GM18520 (cell line): ENCODE measurements around the gene LLGL1.
"Not testable (repeated sequence)": the region's sequence is repeated elsewhere in the genome, so short reads cannot be mapped to it uniquely, and the experiment has no call there.

Experiments
- ATAC-seq: cut with Tn5 transposase; IDR thresholded peaks from one replicate; pipeline ENCODE4 v1.9.1; 2021; ENCODE audit not compliant: unreplicated experiment

LLGL1 gene

DNA sequence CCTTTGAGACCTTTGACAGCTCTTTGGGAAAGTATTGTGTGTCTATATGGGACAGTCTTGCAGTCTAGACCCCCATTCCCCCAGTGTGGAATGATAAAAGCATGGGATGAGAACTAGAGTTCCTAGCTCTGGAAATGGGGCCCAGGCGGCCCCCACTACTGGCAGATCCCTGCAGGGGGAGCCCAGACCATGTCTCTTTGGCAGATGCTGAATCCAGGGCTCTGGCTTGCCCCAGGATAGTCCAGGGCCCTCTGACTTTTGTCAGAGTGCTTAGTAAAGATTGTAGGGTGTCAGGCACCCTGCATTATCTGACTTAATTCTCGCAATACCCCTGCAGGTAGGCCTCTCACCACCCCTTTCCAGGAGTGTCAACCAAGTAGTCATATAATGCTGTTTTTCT lies 33.5 kb upstream of the LLGL1 start:
- no peak for ATAC-seq

DNA sequence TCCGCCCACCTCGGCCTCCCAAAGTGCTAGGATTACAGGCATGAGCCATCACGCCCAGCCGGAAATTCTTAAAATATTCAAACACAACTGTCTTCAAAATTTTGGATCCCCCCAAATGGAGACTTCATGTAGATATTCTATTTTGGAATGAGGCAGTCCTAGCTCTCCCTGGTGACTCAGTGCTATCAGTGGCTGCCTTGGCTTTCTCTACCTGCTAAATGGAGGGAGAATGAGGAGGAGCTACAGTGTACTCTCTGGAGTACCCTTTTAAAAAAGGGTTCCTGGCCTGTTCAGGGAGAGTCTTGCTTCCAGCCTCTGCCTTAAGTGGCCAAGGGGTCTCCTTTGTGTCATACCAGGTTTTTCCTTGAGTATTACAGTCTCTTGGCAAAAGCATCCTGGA lies 31.0 kb upstream of the LLGL1 start:
- no peak for ATAC-seq

DNA sequence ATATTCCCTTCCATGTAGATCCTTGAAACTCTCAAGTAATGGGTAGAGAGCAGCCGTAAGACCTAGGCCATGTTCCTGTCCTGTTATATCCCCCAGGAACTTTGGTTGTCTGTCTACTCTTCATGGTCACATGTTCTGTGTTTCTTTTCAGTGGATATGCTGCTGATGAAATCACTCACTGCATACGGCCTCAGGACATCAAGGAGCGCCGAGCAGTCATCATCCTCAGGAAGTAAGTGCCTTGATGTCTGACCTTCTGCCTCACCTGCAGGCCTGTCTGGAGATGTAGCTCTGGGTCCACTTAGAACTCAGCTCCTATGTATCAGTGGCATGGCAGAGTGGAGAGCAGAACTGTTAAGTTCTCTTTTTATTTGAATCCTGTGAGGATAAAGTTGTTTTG lies 30.6 kb upstream of the LLGL1 start:
- no peak for ATAC-seq

DNA sequence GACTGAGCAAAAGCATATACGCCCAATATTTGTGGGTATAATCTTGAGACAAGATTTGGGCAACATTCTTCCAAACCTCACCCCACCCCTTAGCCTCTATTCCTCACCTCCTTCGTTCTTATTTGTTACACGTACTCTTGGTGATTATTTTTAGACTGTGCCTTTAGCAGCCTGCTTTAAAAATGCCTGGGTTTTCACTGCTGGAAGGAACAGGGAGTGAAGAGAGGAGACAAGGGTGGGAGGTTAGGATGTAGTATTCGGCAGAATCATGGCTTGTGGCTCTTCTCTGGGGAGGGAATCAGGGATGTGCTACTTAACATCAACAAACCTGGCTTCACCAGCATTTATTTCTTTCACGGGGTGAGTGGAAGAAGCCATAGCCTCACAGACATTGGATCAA lies 30.2 kb upstream of the LLGL1 start:
- no peak for ATAC-seq

DNA sequence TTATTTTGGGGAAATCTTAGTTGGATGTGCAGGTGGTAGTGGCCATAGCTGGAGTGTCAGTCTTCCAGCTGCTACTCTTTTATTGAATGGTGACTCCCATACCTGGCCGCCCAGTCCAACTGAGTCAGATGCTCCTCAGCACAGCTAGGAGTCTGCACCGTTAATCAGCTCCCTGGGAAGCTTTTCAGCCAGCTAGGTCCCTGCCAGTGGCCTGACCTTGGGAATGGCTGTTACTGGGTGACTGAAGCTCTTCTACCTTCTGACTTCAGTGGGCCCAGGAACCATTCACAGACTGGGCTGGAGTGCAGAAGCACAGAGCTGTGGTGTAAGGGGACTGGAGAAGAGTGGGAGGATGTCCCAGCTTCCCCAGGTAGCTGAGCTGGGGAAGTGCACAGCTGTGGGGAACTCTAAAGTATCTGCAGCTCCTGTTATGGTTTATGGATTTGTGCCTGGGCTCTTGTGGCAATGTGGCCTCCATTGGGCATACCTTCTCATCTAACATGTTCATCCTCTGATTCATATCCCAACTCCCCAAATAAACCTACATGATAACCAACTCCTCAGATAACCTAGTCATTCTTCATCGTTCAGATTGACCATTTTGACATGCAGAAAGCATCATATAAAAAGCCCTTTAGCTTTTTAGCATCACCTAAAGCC lies 27.8 kb upstream of the LLGL1 start:
- no peak for ATAC-seq

DNA sequence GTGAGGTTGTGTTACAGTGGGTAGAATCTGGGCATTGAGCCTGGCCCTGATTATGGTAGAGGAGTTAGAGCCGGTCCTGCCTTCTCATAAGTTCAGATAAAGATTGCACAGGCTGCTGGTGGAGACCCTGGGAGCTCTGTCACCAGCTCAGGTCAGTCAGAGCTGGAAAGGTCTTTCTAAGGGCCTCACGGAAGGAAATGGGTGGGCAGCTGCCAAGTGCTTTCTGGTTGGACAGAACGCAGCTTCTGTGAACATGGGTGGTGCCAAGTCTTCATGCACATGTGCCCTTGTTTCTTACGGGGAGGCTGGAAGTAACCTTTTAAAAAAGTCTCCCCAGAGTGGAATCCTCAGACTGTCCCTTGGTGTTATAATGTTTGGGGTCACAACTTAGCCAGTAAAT lies 26.9 kb upstream of the LLGL1 start:
- no peak for ATAC-seq

DNA sequence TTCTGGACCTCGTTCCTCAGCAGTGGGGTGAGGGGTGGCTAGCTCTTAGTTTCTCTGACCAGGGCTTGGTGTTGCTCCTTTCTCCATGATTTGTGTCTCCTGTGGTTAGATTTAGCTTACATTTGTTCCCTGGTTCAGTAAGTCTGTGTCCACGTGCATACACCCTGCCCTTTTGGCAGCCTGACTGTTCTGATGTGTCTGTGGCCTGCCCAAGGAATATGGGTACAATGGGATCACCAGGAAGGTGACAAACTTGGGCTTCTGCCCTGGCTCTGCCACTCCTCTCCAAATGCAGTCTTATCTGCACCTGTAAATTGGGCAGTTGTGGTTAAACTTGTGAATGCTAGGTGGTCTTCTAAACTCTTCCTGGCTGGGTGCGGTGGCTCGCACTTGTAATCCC lies 24.3 kb upstream of the LLGL1 start:
- ATAC-seq = no peak

DNA sequence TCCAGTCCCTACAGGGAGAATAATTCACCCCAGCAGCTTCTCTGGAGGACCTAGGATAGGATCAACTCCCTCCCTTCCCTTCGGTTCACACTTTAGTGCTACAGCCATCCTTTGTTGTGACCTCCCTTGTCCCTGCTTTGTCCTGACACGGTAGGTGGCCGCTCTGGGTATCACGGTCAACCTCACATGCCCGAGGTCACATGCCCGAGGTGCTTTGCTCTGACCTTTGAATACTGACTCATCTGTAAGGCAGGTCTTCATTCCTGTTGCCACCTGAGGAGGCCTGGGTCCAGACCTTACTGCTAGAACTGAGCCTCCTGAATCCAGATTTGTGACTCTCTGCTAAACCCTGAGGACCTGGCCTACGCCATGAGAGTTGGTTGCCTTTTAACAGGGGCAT lies 22.1 kb upstream of the LLGL1 start:
- no peak for ATAC-seq

DNA sequence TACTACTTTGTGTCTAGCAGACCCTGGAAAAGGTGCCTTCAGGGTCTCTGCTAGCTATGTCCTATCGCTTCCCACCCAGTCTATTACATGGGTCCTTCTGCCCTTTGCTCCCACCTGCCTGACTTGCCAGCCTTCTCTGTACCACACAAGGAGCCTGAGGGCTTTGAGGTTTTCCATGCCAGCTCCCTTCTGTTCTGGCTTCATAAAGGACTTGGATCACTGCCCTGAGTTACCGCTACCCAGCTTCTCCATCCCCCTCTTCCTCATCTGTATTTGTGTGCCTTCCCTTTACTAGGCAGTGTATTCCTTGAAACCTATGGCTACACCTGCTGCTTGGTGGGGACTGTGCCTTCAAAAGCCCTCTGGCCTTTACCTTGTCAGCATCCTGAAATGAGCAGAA lies 19.6 kb upstream of the LLGL1 start:
- no peak for ATAC-seq

DNA sequence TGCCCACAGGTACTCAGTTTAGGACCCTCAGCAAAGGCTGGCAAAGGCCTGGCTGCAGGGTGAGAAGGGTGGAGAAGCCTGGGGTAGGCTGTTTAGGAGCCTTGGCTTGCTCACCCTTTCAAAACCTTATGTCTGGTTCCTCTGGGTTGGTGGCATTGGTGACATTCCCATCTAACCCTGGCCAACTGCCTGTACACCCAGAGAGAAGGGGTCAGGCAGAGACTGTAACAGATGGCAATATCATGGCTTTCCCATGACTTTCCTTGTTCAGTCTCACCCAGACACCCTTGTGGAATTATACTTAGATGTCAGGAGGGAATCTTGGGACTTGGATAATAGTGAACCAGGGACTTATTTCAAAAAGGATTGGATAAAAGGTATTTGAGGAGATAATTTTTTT lies 18.5 kb upstream of the LLGL1 start:
- ATAC-seq = no peak

DNA sequence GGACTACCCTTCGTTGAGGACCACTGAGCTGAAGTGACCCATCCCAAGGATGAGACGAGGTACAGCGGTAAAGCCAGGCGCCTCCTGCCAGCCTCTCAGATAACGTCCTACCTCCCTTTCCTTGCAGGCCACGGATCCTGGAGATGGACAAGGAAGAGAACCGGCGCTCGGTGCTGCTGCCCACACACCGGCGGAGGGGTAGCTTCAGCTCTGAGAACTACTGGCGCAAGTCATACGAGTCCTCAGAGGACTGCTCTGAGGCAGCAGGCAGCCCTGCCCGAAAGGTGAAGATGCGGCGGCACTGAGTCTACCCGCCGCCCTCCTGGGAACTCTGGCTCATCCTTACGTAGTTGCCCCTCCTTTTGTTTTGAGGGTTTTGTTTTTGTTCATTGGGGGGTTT lies 17.3 kb upstream of the LLGL1 start:
- ATAC-seq = no peak

DNA sequence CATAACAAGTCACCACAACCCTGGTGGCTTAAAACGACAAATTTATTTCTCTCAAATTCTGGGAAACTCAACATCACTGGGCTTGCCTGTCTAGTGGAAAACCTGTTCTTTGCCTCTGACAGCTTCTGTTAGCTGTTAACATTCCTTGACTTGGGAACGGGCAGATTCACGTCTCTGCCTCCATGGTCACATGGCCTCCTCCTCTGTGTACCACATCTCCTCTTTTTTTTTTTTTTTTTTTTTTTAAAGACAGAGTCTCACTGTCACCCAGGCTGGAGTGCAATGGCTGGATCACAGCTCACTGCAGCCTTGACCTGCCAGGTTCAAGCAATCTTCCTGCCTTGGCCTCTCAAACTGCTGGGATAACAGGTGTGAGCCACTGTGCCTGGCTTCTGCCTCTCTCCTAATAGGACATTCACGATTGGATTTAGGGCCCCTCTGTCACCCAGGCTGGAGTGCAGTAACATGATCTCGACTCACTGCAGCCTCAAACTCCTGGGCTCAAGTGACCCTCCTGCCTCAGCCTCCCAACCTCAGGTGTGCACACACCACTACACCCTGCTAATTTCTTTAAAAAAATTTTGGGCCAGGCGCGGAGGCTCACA lies 11.7 kb upstream of the LLGL1 start:
- no peak for ATAC-seq

DNA sequence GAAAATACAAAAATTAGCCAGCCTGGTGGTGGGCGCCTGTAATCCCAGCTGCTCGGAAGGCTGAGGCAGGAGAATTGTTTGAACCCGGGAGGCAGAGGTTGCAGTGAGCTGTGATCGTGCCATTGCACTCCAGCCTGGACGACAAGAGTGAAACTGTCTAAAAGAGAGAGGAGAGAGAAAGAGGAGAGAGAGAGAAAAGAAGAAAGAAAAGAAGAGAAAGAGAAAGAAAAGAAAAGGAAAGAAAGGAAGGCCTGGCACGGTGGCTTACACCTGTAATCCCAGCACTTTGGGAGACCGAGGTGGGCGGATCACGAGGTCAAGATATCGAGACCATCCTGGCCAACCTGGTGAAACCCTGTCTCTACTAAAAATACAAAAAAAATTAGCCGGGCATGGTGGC lies 8.5 kb upstream of the LLGL1 start:
- ATAC-seq = not testable (repeated sequence)

DNA sequence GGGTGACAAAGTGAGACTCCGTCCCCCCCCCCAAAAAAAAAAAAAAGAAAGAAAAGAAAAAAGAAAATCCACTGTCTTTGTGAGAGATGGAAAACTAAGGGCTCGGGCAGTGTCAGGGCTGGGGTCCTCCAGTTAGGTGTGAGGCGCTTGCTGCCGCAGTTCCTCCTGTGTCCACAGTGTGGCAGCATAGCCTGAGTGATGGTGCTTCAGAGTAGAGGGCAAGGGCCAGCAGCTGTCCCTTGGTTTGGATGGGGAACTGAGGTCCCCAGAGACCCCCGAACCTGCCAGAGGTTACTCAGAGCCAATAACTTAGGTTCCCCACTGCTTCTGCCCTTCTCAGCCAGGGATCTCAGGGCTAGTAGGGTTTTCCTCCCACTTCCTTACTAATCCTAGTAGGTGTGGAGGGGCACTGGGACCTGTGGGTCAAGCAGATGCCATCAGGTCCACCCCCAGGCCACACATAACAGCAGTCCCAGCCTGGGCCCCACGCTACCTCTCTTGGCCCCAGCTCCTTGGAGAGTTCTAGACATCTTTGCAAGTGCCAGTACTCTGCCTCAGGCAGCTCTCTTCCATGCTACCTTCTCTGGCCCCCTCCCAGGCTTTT lies 7.9 kb upstream of the LLGL1 start:
- no peak for ATAC-seq

DNA sequence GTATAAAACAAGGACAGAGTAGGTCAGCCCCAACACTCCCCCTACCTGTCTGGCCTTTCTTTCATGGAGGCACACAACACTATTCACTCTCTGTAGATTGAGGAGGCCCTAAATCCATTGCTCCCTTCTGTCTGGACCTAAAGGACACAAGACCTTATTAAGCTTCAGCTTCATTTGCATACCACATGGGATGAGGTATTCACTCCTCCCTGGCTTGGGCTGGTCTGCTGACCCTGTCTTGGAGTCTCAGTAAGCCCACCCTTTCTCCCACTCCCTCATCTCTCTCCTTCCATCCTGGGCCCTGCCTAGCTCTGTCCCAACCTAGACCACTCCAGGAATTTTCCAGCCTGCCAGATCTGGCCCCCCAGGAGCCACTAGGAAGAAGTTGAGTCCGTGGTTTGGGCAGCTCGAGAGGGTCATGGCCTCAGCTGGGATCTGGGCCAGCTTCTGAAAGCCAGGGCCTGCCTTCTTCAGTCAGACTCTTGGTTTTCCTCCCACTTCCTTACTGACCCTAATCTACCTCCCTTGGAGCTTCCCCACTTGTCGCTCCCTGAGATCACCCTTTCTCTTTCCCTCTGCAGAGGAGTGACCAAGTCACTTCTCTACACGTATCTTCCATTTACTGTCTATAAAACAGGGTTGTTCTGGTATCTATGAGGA lies 6.5 kb upstream of the LLGL1 start:
- ATAC-seq = no peak

DNA sequence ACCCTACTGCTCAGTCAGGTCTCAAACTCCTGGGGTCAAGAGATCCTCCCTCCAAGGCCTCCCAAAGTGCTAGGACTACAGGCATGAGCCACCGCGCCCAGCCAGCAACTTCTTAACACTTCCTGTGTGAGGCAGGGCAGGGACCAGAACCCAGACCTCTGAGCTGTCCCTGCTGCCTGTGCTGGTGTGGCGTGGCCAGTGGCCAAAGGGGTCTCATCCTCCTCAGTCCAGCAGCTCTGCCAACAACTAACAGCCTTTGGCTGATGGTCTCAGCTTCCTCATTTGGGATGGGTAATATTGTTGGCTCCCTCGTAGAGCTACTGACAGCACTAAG lies 1.4 kb upstream of the LLGL1 start:
- ATAC-seq = no peak

DNA sequence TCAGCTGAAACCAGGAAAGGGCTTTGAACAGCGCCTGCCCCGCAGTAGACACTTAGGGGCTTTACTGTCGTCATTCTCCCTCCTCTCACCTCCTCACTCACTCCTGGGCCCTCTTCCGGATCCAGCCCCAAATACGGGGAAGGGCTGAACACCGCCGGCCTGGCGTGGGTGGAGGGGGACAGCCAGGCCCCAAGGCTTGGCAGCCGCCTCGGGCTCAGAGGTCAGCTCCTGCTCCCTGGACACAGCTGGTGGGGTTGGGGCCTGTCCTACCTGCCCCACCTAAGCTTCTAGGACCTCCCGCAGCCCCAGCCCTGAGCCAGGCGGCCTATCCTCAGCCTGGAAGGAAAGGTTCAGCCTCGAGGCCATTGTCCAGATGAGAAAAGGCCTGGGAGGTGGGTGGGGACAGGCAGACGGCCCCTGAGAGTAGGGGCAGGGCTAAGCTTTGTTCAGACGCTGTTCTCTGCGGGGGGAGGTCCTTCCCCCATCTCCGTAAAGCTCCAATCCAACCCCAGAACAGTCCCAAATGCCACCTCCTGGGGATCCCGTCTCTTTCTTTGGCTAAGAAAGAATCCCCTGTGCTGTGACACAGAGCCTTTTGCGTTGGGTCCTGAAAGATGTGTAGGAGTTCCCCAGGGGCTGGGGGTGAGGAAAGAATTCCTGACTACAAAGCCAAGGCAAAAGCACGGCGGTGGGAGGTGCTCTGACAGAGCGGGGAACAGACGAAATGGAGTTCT lies 881 bp upstream of the LLGL1 start:
- no peak for ATAC-seq

DNA sequence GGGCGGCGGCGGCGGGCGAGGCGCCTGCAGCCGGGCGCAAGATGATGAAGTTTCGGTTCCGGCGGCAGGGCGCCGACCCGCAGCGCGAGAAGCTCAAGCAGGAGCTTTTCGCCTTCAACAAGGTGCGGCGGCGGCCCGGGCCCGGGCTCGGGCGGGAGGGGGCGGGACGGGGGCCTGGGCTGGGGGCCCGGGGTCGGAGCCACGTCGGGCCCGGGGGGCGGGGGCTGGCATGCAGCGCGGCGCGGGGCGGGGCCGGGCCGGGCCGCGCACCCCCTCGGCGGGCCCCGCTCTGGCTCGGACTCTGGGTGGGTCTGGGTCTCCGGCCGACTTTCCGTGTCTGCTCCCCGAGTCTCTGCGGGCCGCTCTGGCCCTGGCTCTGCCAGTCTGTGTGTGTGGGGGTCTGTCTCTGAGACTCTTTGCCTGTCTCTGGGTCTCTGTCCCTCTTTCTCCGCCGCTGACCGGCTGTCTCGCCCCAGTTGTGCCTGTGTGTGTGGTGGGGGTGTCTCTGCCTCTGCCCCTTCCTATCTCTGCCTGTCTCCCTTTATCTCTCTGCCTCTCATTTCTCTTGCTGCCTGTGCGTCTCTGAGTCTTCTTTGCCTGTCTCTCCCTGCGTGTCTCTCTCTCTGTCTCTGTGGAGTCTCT lies 328 bp downstream of the LLGL1 start:
- ATAC-seq = no peak

DNA sequence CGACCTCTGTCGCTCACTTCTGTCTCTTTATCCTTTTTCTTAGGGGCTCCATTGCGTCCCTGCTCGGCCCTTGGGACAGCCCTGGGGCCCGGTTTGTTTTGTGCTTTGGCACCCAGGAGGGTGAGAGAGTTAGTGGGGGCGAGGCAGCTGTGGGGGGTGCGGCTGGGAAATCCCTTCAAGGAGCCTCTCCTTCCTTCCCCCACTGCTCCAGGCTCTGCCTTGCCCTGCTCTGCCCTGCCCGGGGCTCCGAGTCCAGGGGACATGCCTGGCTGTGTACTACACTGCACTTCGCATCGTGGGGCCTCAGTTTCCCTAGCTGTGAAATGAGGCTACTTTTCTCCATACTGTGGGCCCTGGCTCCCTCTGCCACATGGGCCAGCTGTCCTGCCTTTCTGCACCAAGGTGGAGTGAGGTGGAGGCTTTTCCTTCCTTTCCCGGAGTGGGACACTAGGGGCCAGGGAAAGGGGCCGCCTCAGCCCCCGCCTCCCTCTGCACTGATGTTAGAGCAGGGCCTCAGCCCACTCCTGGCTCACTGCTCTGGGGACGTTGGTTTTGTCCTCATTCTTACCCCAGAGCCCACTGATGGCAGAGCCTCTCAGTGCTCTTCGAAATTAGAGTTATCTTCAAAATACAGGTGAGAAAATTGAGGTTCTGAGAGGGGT lies 980 bp downstream of the LLGL1 start:
- ATAC-seq = no peak

DNA sequence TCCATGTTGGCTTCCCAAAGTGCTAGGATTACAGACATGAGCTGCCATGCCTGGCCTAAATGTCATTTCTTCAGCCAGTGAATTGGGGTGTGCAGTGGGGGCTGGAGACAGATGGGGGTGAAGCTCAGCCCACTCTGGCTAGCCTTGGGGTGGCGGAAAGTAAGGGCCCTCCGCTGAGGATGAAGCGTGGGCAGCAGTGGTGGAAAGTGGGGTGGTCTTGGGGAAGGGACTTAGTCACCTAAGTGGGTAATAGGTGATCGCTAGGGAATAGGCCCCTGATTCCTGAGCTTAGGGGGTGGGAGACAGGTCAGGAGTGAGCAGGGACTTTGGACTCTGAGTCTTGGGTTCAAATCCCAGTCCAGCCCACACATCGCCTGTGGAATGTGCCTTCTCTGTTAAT lies 2.2 kb downstream of the LLGL1 start:
- no peak for ATAC-seq

DNA sequence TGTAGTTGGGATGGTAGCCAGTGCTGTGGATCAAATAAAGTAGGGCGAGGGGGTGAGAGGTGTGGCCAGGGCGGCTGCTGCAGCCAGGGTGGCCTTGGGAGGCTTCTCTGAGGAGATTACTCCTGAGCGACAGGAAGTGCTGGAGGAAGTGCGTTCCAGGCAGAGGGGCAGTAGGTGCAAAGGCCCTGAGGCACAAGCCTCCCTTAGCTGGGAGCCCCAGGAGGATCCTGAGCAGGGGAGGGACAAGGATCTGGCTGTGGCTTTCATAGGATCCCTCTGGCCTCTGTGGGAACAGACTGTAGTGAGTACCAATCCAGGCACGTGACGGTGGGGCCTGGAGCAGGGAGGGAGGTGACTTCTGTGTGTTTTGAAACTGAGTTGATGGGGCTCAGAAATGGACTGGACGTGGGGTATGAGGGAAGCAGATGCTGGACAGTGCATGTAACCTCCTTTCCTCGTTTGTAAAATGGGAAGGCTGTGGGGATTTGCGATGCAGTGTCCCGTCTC lies 2.8 kb downstream of the LLGL1 start:
- ATAC-seq = no peak
